Prostate gland (tissue), 2 donors: ENCODE results near the gene BANK1.

Source experiments
- POLR2A ChIP-seq: fragments of 450-650 bp; IDR thresholded peaks from one replicate; pipeline ENCODE4 v1.6.1; 2016; ENCODE audit warnings: antibody characterized with exemption, mild to moderate bottlenecking
- TF ChIP-seq, protein P1 (sequence below), 4 experiments: fragments of 200-600 bp in 2 of 4; fragments of 450-650 bp in 2 of 4; sonication (generic) in 2 of 4; IDR thresholded peaks; 1 replicate in 3 of 4; 2 replicates in 1 of 4; pipeline ENCODE4 v1.5.1; 2016 to 2019; ENCODE audit warnings: antibody characterized with exemption in 4 of 4, mild to moderate bottlenecking in 2 of 4, moderate library complexity in 2 of 4

DNA sequence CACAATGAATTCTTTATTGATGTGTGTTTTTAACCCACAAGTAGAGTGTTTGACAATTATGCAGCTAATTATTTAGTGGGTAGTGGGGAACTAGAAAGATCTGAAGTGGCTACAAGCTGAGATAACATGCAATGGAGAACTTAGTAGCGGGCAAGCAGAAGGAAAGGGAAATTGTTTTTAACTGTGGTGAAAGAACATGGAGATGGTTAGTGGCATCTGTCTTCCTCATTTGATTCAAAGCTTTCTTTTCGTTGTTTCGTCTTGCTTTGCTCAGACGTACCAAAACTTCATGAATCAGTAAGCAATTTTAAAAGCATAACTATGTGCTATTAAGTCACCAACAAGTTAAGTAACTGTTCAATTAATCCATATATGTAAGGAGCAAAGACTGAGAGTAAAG is 169.9 kb downstream of the BANK1 start:
- TF ChIP-seq, protein P1, sequence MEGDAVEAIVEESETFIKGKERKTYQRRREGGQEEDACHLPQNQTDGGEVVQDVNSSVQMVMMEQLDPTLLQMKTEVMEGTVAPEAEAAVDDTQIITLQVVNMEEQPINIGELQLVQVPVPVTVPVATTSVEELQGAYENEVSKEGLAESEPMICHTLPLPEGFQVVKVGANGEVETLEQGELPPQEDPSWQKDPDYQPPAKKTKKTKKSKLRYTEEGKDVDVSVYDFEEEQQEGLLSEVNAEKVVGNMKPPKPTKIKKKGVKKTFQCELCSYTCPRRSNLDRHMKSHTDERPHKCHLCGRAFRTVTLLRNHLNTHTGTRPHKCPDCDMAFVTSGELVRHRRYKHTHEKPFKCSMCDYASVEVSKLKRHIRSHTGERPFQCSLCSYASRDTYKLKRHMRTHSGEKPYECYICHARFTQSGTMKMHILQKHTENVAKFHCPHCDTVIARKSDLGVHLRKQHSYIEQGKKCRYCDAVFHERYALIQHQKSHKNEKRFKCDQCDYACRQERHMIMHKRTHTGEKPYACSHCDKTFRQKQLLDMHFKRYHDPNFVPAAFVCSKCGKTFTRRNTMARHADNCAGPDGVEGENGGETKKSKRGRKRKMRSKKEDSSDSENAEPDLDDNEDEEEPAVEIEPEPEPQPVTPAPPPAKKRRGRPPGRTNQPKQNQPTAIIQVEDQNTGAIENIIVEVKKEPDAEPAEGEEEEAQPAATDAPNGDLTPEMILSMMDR (IDR thresholded peaks at IDR 0.05), result no peak
- TF ChIP-seq POLR2A, result no peak
